ENCODE results near the gene LIME1.

DNA sequence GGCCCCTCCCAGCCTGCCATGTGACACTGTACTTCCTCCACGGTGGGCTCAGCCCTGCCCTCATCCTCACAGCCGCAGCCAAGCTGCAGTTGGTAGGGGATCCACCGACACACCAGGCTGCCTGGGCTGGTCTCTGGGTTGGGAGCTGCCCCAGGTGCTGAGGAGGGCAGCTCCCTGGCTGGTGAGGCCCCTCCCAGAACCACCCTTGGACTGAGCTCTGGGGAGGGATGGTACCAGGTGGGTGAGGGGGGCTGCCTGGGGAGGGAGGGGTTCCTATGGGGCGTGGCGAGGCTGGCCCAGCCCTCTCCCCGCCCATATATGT is 40.2 kb upstream of the LIME1 start:
- TF ChIP-seq, protein P1, sequence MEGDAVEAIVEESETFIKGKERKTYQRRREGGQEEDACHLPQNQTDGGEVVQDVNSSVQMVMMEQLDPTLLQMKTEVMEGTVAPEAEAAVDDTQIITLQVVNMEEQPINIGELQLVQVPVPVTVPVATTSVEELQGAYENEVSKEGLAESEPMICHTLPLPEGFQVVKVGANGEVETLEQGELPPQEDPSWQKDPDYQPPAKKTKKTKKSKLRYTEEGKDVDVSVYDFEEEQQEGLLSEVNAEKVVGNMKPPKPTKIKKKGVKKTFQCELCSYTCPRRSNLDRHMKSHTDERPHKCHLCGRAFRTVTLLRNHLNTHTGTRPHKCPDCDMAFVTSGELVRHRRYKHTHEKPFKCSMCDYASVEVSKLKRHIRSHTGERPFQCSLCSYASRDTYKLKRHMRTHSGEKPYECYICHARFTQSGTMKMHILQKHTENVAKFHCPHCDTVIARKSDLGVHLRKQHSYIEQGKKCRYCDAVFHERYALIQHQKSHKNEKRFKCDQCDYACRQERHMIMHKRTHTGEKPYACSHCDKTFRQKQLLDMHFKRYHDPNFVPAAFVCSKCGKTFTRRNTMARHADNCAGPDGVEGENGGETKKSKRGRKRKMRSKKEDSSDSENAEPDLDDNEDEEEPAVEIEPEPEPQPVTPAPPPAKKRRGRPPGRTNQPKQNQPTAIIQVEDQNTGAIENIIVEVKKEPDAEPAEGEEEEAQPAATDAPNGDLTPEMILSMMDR (IDR thresholded peaks at IDR 0.05), result no peak
- no peak for TF ChIP-seq EZH2 (IDR thresholded peaks at IDR 0.05)
